Neutrophil (primary cell): ENCODE data around the gene NBEAL1.

Experiments
- H3K27ac ChIP-seq: fragments of 200-600 bp; sonication (generic); 2 replicates; pipeline ENCODE4 v1.5.1; 2016; ENCODE audit warnings: mild to moderate bottlenecking, moderate library complexity
- H3K27me3 ChIP-seq: fragments of 200-600 bp; sonication (generic); 2 replicates; pipeline ENCODE4 v1.6.0; 2016; ENCODE audit warnings: mild to moderate bottlenecking
- H3K36me3 ChIP-seq: fragments of 200-600 bp; sonication (generic); 2 replicates; pipeline ENCODE4 v1.5.1; 2017
- H3K4me1 ChIP-seq, 2 experiments: fragments of 200-600 bp in 1 of 2; sonication (generic) in 1 of 2; 1 replicate in 1 of 2; 2 replicates in 1 of 2; pipeline versions ENCODE4 v1.5.1 to v1.6.1; 2013 to 2016; ENCODE audit warnings: low read depth in 1 of 2, low read length in 1 of 2, mild to moderate bottlenecking in 1 of 2, moderate library complexity in 1 of 2; ENCODE audit not compliant: control insufficient read depth in 1 of 2, insufficient read depth in 1 of 2
- H3K4me3 ChIP-seq, 2 experiments: fragments of 200-600 bp in 1 of 2; sonication (generic) in 1 of 2; 1 replicate in 1 of 2; 2 replicates in 1 of 2; pipeline ENCODE4 v1.5.1; 2013 to 2016; ENCODE audit warnings: low read depth in 1 of 2, low read length in 1 of 2, mild to moderate bottlenecking in 1 of 2, moderate library complexity in 1 of 2
- H3K9me3 ChIP-seq: fragments of 200-600 bp; sonication (generic); 2 replicates; pipeline ENCODE4 v1.5.1; 2016
- CTCF ChIP-seq: fragments of 200-600 bp; sonication (generic); IDR thresholded peaks from 2 replicates; pipeline ENCODE4 v1.5.1; 2016; ENCODE audit warnings: antibody characterized with exemption

NBEAL1 gene

DNA sequence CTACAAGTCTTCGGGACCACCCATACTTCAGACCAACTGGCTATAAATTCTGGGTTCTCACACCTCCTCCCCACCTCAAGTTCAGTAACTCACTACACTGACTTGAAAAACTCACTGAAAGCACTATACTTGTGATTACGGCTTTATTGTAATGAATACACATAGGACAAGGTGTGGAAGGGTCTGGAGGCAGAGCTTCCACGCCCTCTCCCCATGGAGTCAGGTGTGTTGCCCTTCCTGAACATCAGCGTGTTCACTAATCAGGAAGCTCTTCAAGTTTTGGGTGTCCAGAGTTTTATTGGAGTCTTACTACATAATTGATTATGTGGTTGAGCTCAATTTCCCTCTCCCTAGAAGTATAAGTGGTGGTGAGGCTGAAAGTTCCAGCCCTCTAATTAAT is 27.5 kb downstream of the NBEAL1 start:
- H3K27ac ChIP-seq = no peak overlapping the region
- H3K36me3 ChIP-seq = no peaks in the 10 kb centered on the region
- H3K27me3 ChIP-seq = no peaks in the 10 kb centered on the region
- TF ChIP-seq CTCF = no peak
- no peaks in the 10 kb centered on the region for H3K4me1 ChIP-seq
- no peaks in the 10 kb centered on the region for H3K9me3 ChIP-seq
- no peak overlapping the region for H3K4me3 ChIP-seq

DNA sequence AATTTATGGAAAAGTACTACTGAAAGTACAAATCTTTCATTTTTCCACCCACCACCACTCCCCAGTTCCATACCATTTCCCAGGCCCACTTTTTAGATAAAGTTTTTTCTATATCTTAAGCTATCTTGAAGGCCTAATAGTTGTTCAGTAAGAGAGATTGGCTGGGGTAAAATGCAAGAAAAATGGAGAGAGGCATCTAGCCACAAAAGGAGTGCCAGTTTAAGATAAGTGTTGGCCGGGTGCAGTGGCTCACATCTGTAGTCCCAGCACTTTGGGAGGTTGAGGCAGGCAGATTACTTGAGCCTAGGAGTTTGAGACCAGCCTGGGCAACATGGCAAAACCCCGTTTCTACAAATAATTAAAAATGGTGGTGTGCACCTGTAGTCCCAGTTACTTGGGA is 28.6 kb downstream of the NBEAL1 start:
- Histone ChIP-seq H3K36me3 (no peaks in the 10 kb centered on the region), H3K27ac (no peak overlapping the region)
- TF ChIP-seq CTCF = no peak

DNA sequence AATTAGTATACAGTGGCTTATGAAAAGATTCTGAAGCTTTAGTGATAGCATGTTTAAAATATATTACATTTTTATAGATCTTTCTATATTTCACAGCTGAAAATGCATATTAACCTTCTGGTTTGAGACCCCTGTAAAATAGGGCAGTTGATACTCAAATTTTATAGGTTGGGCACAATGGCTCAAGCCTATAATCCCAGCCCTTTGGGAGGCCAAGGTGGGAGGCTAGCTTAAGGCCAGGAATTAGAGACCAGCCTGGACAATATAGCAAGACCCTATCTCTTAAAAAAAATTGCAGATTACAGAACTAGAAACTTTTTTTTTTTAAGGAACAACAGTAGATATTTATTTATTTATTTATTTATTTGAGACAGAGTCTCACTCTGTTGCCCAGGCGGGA is 31.2 kb downstream of the NBEAL1 start:
- no peak for TF ChIP-seq CTCF
- no peak overlapping the region for H3K4me3 ChIP-seq
- H3K4me1 ChIP-seq = no peaks in the 10 kb centered on the region
- H3K9me3 ChIP-seq = no peaks in the 10 kb centered on the region
- no peaks in the 10 kb centered on the region for H3K27me3 ChIP-seq
- H3K36me3 ChIP-seq = no peaks in the 10 kb centered on the region
- H3K27ac ChIP-seq = no peak overlapping the region

More for the DNA sequence above, 28.6 kb downstream of the NBEAL1 start:
- Histone ChIP-seq H3K4me1 (no peaks in the 10 kb centered on the region), H3K27me3 (no peaks in the 10 kb centered on the region), H3K9me3 (no peaks in the 10 kb centered on the region), H3K4me3 (no peak overlapping the region)

DNA sequence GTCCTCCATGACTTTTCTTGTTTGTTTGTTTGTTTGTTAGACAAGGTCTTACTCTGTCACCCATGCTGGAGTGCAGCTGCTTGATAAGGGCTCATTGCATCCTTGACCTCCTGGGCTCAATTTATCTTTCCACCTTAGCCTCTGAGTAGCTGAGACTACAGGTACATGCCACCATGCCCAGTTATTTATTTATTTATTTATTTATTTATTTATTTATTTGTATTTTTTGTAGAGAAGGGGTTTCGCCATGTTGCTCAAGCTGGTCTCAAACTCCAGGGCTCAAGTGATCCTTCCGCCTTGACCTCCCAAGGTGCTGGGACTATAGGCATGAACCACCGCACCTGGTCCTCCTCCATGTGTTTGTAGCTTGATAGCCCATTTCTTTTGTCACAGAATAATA is 37.9 kb downstream of the NBEAL1 start:
- H3K36me3 ChIP-seq = no peaks in the 10 kb centered on the region
- TF ChIP-seq CTCF = no peak

DNA sequence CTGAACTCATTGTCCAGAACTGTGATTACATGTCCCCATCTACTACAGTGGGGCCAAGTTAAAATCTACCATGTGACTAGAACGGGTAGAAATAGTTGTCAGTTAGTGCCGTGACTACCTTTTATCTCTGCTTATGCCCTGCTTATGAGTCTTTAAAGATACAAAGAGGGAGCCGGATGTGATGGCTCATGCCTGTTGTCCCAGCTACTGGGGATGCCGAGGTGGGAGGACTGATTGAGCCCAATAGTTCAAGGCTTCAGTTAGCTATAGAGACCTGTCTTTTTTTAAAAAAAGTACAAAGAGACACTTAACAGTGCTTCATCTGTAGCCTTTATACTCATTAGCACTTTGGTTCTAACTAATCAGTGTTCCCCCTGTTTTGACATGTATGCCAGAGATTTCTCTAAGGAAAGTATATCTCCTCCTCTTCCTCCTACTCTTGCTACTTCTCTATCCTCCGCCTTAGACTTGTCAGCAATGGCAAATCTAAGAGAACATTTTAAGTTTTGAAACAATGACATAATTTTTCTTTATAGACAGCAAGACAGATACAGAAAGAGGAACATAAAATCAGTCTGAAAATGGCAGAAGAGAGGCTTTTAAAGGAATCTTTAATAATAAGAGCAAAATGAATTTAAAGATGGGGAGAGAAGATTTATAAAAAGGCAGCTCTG is 45.0 kb downstream of the NBEAL1 start:
- TF ChIP-seq CTCF = no peak
- H3K27me3 ChIP-seq = no peaks in the 10 kb centered on the region
- H3K36me3 ChIP-seq = no peaks in the 10 kb centered on the region

More for the DNA sequence above, 37.9 kb downstream of the NBEAL1 start:
- H3K4me3 ChIP-seq = no peak overlapping the region
- no peaks in the 10 kb centered on the region for H3K9me3 ChIP-seq
- no peaks in the 10 kb centered on the region for H3K27me3 ChIP-seq
- H3K4me1 ChIP-seq = no peaks in the 10 kb centered on the region
- no peak overlapping the region for H3K27ac ChIP-seq

More for the DNA sequence above, 45.0 kb downstream of the NBEAL1 start:
- H3K27ac ChIP-seq = no peak overlapping the region
- no peak overlapping the region for H3K4me3 ChIP-seq
- H3K4me1 ChIP-seq = no peaks in the 10 kb centered on the region
- no peaks in the 10 kb centered on the region for H3K9me3 ChIP-seq
